ENCODE data around the gene EEF1A2.

DNA sequence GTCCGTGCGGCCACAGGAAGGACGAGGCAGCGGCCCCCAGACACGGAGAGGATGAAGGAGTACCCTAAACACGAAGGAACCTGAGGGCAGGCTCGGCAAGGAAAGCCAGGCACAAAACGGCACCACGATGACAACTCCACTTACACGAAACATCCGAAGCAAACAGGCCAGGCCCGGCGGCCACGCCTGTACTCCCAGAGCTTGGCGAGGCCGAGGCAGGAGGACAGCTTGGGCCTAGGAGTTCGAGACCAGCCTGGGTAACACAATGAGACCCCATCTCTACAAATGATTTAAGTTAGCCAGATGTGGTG lies 39.9 kb downstream of the EEF1A2 start:
- no peak for TF ChIP-seq CTCF (IDR thresholded peaks at IDR 0.05)
- TF ChIP-seq POLR2A (IDR thresholded peaks at IDR 0.05): no peak
